Measurements from ENCODE around the gene SNRNP200.

DNA sequence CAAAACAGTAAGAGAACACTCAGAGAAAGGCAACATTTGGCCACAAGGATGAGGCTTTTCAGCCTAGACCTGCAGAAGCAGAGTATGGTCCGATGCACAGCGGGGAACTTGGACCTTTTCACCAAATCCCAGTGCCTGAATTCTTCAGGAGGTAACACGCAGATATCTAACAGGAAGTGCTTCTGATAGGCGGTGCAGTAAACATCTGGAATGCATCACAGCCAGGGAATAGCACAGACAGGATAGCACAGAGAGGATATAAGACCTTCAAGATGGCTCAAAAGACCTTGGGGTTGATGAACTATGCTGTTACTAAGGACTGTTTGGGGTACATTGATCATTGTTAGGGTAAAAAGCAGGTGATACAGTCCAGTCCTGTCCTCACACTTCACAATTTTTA is 41.3 kb downstream of the SNRNP200 start:
- TF ChIP-seq, protein P1, sequence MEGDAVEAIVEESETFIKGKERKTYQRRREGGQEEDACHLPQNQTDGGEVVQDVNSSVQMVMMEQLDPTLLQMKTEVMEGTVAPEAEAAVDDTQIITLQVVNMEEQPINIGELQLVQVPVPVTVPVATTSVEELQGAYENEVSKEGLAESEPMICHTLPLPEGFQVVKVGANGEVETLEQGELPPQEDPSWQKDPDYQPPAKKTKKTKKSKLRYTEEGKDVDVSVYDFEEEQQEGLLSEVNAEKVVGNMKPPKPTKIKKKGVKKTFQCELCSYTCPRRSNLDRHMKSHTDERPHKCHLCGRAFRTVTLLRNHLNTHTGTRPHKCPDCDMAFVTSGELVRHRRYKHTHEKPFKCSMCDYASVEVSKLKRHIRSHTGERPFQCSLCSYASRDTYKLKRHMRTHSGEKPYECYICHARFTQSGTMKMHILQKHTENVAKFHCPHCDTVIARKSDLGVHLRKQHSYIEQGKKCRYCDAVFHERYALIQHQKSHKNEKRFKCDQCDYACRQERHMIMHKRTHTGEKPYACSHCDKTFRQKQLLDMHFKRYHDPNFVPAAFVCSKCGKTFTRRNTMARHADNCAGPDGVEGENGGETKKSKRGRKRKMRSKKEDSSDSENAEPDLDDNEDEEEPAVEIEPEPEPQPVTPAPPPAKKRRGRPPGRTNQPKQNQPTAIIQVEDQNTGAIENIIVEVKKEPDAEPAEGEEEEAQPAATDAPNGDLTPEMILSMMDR (IDR thresholded peaks at IDR 0.05), result no peak
- no peak for TF ChIP-seq POLR2AphosphoS5 (IDR thresholded peaks at IDR 0.05)
